K562 (cell line): ENCODE results near the gene TCF7. TPM values are rescaled to one million over a fixed set of nuclear protein-coding genes. Genes with fewer than 3 reads are reported as not detected.

Experiments used
- ATAC-seq: fragments of 200-7000 bp; cut with Tn5 transposase; 3 replicates; pipeline ENCODE4 v1.9.1; 2020; ENCODE audit warnings: moderate library complexity
- BruUV-seq: library from RNA; stranded (reverse); fragments of 400-500 nt; replicated peaks from 2 replicates; lab custom pipeline; 2021; lab: Mats Ljungman, UMichigan
- CTCF ChIA-PET: fragments of 300-600 bp; formaldehyde crosslinking; extraction: SDS; loops from one replicate; lab custom pipeline; 2021; ENCODE audit warnings: low intra/inter-chr PET ratio; lab: Yijun Ruan, JAX
- POLR2A ChIA-PET: fragments of 300-600, 350-650 bp; sonication (Branson Sonifier 250); formaldehyde crosslinking; extraction: SDS; loops from one replicate; lab custom pipeline; 2021; ENCODE audit warnings: antibody characterized with exemption, inconsistent platforms; lab: Yijun Ruan, JAX
- DNase-seq, 4 experiments: peaks; one replicate each; pipeline versions ENCODE4 v3.0.0 to v3.0.0-alpha.2; 2011 to 2018; ENCODE audit warnings: low spot score in 3 of 4, mixed read lengths in 3 of 4; ENCODE audit errors: extremely low read depth in 1 of 4
- FAIRE-seq: peaks from 2 replicates; lab custom pipeline; 2011; peaks lifted over from hg19 to GRCh38; lab: Jason Lieb, UNC
- H2AFZ ChIP-seq: 2 replicates; pipeline ENCODE4 v1.6.0; 2011; ENCODE audit warnings: low read depth, low read length, control low read depth, inconsistent platforms
- H3K27ac ChIP-seq: fragments of 200-600 bp; 3 replicates; pipeline ENCODE4 v1.8.0; 2011; ENCODE audit warnings: low read depth, mild to moderate bottlenecking, control low read depth, inconsistent platforms, low read length, moderate library complexity, mixed read lengths; ENCODE audit errors: extremely low read depth
- H3K27me3 ChIP-seq, 2 experiments: fragments of 300-600 bp in 1 of 2; 2 replicates in 1 of 2; 3 replicates in 1 of 2; pipeline versions ENCODE4 v1.6.0 to v1.8.0; 2011; ENCODE audit warnings: inconsistent platforms in 2 of 2, low read length in 2 of 2, mild to moderate bottlenecking in 1 of 2, mixed read lengths in 1 of 2, moderate library complexity in 1 of 2; ENCODE audit not compliant: control insufficient read depth in 2 of 2, insufficient read depth in 2 of 2
- H3K36me3 ChIP-seq: fragments of 300-600 bp; 3 replicates; pipeline ENCODE4 v1.8.0; 2011; ENCODE audit warnings: mild to moderate bottlenecking, low read length, inconsistent platforms; ENCODE audit not compliant: control insufficient read depth, insufficient read depth
- H3K4me1 ChIP-seq, 2 experiments: fragments of 200-600 bp in 1 of 2; replicated peaks in 1 of 2; 2 replicates in 1 of 2; 3 replicates in 1 of 2; pipeline versions ENCODE4 v1.5.1 to v1.8.0; 2011; ENCODE audit warnings: inconsistent platforms in 2 of 2, low read length in 2 of 2, mild to moderate bottlenecking in 1 of 2, mixed read lengths in 1 of 2, moderate library complexity in 1 of 2; ENCODE audit not compliant: control insufficient read depth in 2 of 2, insufficient read depth in 2 of 2
- H3K4me2 ChIP-seq: 2 replicates; pipeline ENCODE4 v1.6.1; 2011; ENCODE audit warnings: low read length, control low read depth, inconsistent platforms, mixed read lengths; ENCODE audit not compliant: insufficient read depth
- H3K4me3 ChIP-seq: fragments of 200-600 bp; sonication (generic), shearing (Covaris generic); 2 replicates; pipeline ENCODE4 v1.5.1; 2016; ENCODE audit warnings: control low read depth, inconsistent platforms
- H3K79me2 ChIP-seq: fragments of 200-600 bp; 3 replicates; pipeline ENCODE4 v1.8.0; 2011; ENCODE audit warnings: low read length, inconsistent platforms; ENCODE audit not compliant: control insufficient read depth, insufficient read depth
- H3K9ac ChIP-seq, 2 experiments: 2 replicates each; pipeline versions ENCODE4 v1.6.0 to v1.6.1; 2011; ENCODE audit warnings: low read depth in 2 of 2, low read length in 2 of 2, control low read depth in 1 of 2, inconsistent platforms in 1 of 2, mild to moderate bottlenecking in 1 of 2, mixed read lengths in 1 of 2; ENCODE audit not compliant: insufficient read depth in 1 of 2
- H3K9me1 ChIP-seq: one replicate; pipeline ENCODE4 v1.6.0; 2011; ENCODE audit warnings: inconsistent platforms, mild to moderate bottlenecking, low read length, moderate library complexity; ENCODE audit not compliant: control insufficient read depth, insufficient read depth
- H3K9me3 ChIP-seq: replicated peaks from 2 replicates; pipeline ENCODE4 v1.5.1; 2011; ENCODE audit warnings: low read depth, low read length, inconsistent platforms; ENCODE audit not compliant: control insufficient read depth, insufficient read depth
- H4K20me1 ChIP-seq: replicated peaks from 2 replicates; pipeline ENCODE4 v1.6.1; 2011; ENCODE audit warnings: low read length, inconsistent platforms, mixed read lengths; ENCODE audit not compliant: control insufficient read depth, insufficient read depth
- CREB1 ChIP-seq, 2 experiments: sonication (generic) in 1 of 2; formaldehyde crosslinking in 1 of 2; IDR thresholded peaks; 2 replicates each; pipeline versions ENCODE4 v1.6.1 to v1.8.0; 2012 to 2022; ENCODE audit warnings: inconsistent platforms in 1 of 2, mild to moderate bottlenecking in 1 of 2, missing genetic modification reagents in 1 of 2, moderate library complexity in 1 of 2
- CREM ChIP-seq: IDR thresholded peaks from 2 replicates; pipeline ENCODE4 v1.6.1; 2014; ENCODE audit warnings: antibody characterized with exemption, low read depth
- CTCFL ChIP-seq: IDR thresholded peaks from 2 replicates; pipeline ENCODE4 v1.6.1; 2011; ENCODE audit warnings: borderline replicate concordance, low read depth, mild to moderate bottlenecking, moderate library complexity, low read length; ENCODE audit not compliant: insufficient read depth, poor library complexity, severe bottlenecking
- HDGF ChIP-seq: fragments of 450-650 bp; IDR thresholded peaks from 2 replicates; pipeline ENCODE4 v1.6.1; 2016
- RAD21 ChIP-seq, 2 experiments: fragments of 250-450 bp in 1 of 2; fragments of 450-650 bp in 1 of 2; sonication (Bioruptor Pico) in 1 of 2; formaldehyde crosslinking in 1 of 2; IDR thresholded peaks in 1 of 2; conservative IDR thresholded peaks in 1 of 2; 2 replicates each; pipeline versions ENCODE4 v1.4.0 to v1.8.0; 2020 to 2022; ENCODE audit warnings: mild to moderate bottlenecking in 2 of 2, moderate library complexity in 1 of 2
- SMC3 ChIP-seq: conservative IDR thresholded peaks from 2 replicates; pipeline ENCODE4 v1.6.1; 2011; ENCODE audit warnings: low read depth, low read length, improper control_type of control experiment; ENCODE audit not compliant: insufficient read depth
- SUPT5H ChIP-seq: fragments of 450-650 bp; IDR thresholded peaks from 2 replicates; pipeline ENCODE4 v1.6.1; 2016
- YY1 ChIP-seq, 3 experiments: IDR thresholded peaks; 2 replicates each; pipeline ENCODE4 v1.6.1; 2011; ENCODE audit warnings: low read length in 2 of 3, mild to moderate bottlenecking in 2 of 3, moderate library complexity in 2 of 3, borderline replicate concordance in 1 of 3, control low read depth in 1 of 3, low read depth in 1 of 3; ENCODE audit not compliant: insufficient read depth in 3 of 3, insufficient replicate concordance in 2 of 3, control insufficient read depth in 1 of 3, insufficient read length in 1 of 3; ENCODE audit errors: extremely low read depth in 1 of 3
- ZNF766 ChIP-seq: fragments of 200-800 bp; sonication (Bioruptor generic); conservative IDR thresholded peaks from 2 replicates; pipeline ENCODE4 v1.6.1; 2016; ENCODE audit warnings: missing genetic modification characterization, missing compliant biosample characterization
- WGBS: fragments of 100-300 bp; shearing (Covaris generic); methylation state at CpG from one replicate; pipeline ENCODE4 v1.1.6; 2016; ENCODE audit warnings: low coverage, mixed read lengths; ENCODE audit not compliant: insufficient coverage; ENCODE audit errors: missing lambda C conversion rate; 5-methylcytosine and 5-hydroxymethylcytosine counted together
- in situ Hi-C: fragments of 300-500 bp; cut with MboI; formaldehyde crosslinking; loops from 4 replicates; pipeline ENCODE4 v1.15.0; 2018; ENCODE audit warnings: inconsistent platforms, mixed read lengths
- intact Hi-C: fragments of 100-400 bp; cut with micrococcal nuclease; formaldehyde crosslinking; loops from 2 replicates; pipeline ENCODE4 v1.14.2; 2022
- polyA plus RNA-seq, 8 experiments: library from polyadenylated mRNA; depleted of rRNA in 4 of 8; stranded (reverse) in 5 of 8; unstranded in 3 of 8; fragments of >200 nt; fragmentation: Nextera tagmentation in 2 of 8; fragmentation: Illumina TruSeq in 1 of 8; extraction: Ambion mirVana in 2 of 8; extraction: Trizol in 1 of 8; gene quantifications; 2 replicates each; pipeline versions ENCODE4 v1.2.1 to v1.2.3, GENCODE V29; 2011 to 2014; ENCODE audit warnings: inconsistent platforms in 1 of 8, missing spikeins in 1 of 8
- total RNA-seq, 7 experiments: library from RNA; depleted of rRNA in 6 of 7; stranded (reverse); fragments of >200 nt in 6 of 7; fragmentation: Illumina TruSeq in 2 of 7; extraction: Trizol in 2 of 7; gene quantifications; 2 replicates each; pipeline versions ENCODE4 v1.2.1 to v1.2.3, GENCODE V29; 2011 to 2021; ENCODE audit warnings: low replicate concordance in 1 of 7
- TF ChIP-seq, protein P1 (sequence below): fragments of 450-650 bp; IDR thresholded peaks from 2 replicates; pipeline ENCODE4 v1.6.1; 2018; ENCODE audit not compliant: partially characterized antibody
- TF ChIP-seq, protein P2 (sequence below): sonication (generic); formaldehyde crosslinking; IDR thresholded peaks from 2 replicates; pipeline ENCODE4 v1.8.1; 2023; ENCODE audit warnings: mild to moderate bottlenecking, missing genetic modification reagents

The TCF7 gene
- total and polyA plus RNA-seq, 9 of the 15 experiments (the other 6 are each of a cell fraction or from before 2014, with no cell fraction given) = 1.6 to 14.9 (median 4.2) TPM

- H3K9me1 ChIP-seq = no peaks in the 10 kb centered on the region
- 0 out of 4 replicates have a peak overlapping the region, but pooled peaks of 1 of the 2 experiments have one; percentile 9 for H3K9ac ChIP-seq
- H3K27me3 ChIP-seq = no peaks in the 10 kb centered on the region
- BruUV-seq = no TSS peak
- DNase-seq = peak; percentile 66 to 86 (median 68)
- peaks cover 33% of the 10 kb centered on the region for H4K20me1 ChIP-seq
- POLR2A ChIA-PET = interaction anchor here (0.5 to 1.8 kb wide), 6 partner anchors 15 to 143 kb away, joined by 3 to 14 read pairs (median 4); partner anchors contain the start of gene SKP1
- H3K36me3 ChIP-seq = peaks cover 88% of the 10 kb centered on the region
- in situ Hi-C loops (loop anchor here (5.0 kb wide), 1 partner anchor 104 kb away; no protein-coding TSS in a partner anchor), intact Hi-C loops (loop anchor here (1.0 kb wide), 1 partner anchor 107 kb away; no protein-coding TSS in a partner anchor)
- H3K4me2 ChIP-seq = no peak overlapping the region
- no peak overlapping the region for H3K27ac ChIP-seq
- H3K9me3 ChIP-seq = no peaks in the 10 kb centered on the region
- 74% methylated on average over 9 of the region's 13 CpGs for WGBS
- ATAC-seq = peak; percentile 91
- H3K4me3 ChIP-seq = no peak overlapping the region
- CTCF ChIA-PET = interaction anchor here (0.6 to 2.5 kb wide), 4 partner anchors 16 to 550 kb away, joined by 3 to 22 read pairs (median 4); no protein-coding TSS in a partner anchor
- peaks cover 4 to 20% of the 10 kb centered on the region in 2 experiments; a peak in 4 of 5 replicates for H3K4me1 ChIP-seq
- peak; percentile 98 for FAIRE-seq
- H2AFZ ChIP-seq = no peak overlapping the region
- H3K79me2 ChIP-seq = peaks cover 26% of the 10 kb centered on the region
- TF ChIP-seq CREM = peak; percentile 45
- TF ChIP-seq SUPT5H = peak; percentile 3; the same call in 1 of the 2 replicates
- no peak for TF ChIP-seq ZNF766 (CRISPR knock-in tag)
- peak; percentile 41 to 64; a peak in 3 of 4 replicates for TF ChIP-seq RAD21 (CRISPR knock-in tag; conservative IDR thresholded peaks at IDR 0.05 in 1 of 2, IDR thresholded peaks at IDR 0.05 in 1 of 2)
- 0 out of 2 replicates have a peak, but pooled peaks have one; percentile 20 for TF ChIP-seq HDGF
- TF ChIP-seq, protein P1, sequence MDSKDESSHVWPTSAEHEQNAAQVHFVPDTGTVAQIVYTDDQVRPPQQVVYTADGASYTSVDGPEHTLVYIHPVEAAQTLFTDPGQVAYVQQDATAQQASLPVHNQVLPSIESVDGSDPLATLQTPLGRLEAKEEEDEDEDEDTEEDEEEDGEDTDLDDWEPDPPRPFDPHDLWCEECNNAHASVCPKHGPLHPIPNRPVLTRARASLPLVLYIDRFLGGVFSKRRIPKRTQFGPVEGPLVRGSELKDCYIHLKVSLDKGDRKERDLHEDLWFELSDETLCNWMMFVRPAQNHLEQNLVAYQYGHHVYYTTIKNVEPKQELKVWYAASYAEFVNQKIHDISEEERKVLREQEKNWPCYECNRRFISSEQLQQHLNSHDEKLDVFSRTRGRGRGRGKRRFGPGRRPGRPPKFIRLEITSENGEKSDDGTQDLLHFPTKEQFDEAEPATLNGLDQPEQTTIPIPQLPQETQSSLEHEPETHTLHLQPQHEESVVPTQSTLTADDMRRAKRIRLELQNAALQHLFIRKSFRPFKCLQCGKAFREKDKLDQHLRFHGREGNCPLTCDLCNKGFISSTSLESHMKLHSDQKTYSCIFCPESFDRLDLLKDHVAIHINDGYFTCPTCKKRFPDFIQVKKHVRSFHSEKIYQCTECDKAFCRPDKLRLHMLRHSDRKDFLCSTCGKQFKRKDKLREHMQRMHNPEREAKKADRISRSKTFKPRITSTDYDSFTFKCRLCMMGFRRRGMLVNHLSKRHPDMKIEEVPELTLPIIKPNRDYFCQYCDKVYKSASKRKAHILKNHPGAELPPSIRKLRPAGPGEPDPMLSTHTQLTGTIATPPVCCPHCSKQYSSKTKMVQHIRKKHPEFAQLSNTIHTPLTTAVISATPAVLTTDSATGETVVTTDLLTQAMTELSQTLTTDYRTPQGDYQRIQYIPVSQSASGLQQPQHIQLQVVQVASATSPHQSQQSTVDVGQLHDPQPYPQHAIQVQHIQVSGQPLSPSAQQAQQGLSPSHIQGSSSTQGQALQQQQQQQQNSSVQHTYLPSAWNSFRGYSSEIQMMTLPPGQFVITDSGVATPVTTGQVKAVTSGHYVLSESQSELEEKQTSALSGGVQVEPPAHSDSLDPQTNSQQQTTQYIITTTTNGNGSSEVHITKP = peak; percentile 21
- TF ChIP-seq CTCFL = peak; percentile 82
- TF ChIP-seq, protein P2, sequence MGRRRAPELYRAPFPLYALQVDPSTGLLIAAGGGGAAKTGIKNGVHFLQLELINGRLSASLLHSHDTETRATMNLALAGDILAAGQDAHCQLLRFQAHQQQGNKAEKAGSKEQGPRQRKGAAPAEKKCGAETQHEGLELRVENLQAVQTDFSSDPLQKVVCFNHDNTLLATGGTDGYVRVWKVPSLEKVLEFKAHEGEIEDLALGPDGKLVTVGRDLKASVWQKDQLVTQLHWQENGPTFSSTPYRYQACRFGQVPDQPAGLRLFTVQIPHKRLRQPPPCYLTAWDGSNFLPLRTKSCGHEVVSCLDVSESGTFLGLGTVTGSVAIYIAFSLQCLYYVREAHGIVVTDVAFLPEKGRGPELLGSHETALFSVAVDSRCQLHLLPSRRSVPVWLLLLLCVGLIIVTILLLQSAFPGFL (CRISPR knock-in tag) = 0 out of 2 replicates have a peak, but pooled peaks have one; percentile 79
- TF ChIP-seq YY1 (IDR thresholded peaks at IDR 0.05; ENCODE audit: borderline replicate concordance in 1 of 3, control insufficient read depth in 1 of 3, extremely low read depth in 1 of 3, insufficient read depth in 3 of 3, insufficient read length in 1 of 3, insufficient replicate concordance in 2 of 3, low read depth in 1 of 3, low read length in 2 of 3) = peak in 1 of 3 experiments; percentile 27
- TF ChIP-seq CREB1 (IDR thresholded peaks at IDR 0.05) = no peak
- TF ChIP-seq CREB1 (CRISPR knock-in tag; IDR thresholded peaks at IDR 0.05) = peak; percentile 25; the same call in 1 of the 2 replicates
- TF ChIP-seq SMC3 = peak; percentile 67
Observed at GRCh38 chr5:134145779-134146581, 31.5 kb downstream of the TCF7 start.
